Measurements from ENCODE around the gene ATG13. TPM values are rescaled to one million over a fixed set of nuclear protein-coding genes. Genes with fewer than 3 reads are reported as not detected.
"Not testable (repeated sequence)": the region's sequence is repeated elsewhere in the genome, so short reads cannot be mapped to it uniquely, and the experiment has no call there.

ATG13 gene
- polyA plus RNA-seq, 6 donors from 2014 or later: 43.3 to 70.8 (median 56.3) TPM

DNA sequence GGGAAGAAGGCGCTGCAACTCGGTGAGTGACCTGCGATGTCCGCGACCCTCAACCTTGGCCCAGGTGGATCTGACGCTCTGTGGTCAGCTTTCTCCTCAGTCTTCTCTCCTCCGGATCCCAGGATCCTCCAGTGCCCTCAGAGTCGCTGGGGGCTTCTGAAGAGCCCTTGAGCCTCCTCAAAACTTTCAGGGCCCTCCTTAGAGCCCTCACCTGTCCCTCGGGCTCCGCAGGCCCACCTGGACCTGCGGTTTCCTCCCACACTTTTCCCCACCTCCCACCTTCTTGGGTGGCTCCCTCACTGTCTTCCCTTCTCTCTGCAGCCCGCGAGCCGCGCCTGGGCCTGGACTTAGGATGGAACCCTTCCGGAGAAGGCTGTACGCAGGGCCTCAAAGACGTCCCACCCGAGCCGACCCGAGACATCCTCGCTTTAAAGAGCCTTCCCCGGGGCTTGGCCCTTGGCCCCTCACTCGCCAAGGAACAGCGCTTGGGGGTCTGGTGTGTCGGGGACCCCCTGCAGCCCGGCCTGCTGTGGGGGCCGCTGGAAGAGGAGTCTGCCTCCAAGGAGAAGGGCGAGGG, 83.8 kb downstream of the ATG13 start:
- no peaks in the 10 kb centered on the region for H3K9me3 Mint-ChIP-seq
- no peak for ATAC-seq (ENCODE audit: low read depth in 2 of 2)
- peaks cover 37 to 63% (median 48%) of the 10 kb centered on the region in 3 donors for H3K4me1 Mint-ChIP-seq
- peak overlapping the region; percentile 97 to 100 (median 98) for H3K4me3 Mint-ChIP-seq
- H3K36me3 Mint-ChIP-seq: peaks cover 0 to 5% of the 10 kb centered on the region in 2 donors
- peak overlapping the region; percentile 89 to 98 (median 96) for H3K27ac Mint-ChIP-seq
- H3K27me3 Mint-ChIP-seq: no peaks in the 10 kb centered on the region
- no peak for DNase-seq

DNA sequence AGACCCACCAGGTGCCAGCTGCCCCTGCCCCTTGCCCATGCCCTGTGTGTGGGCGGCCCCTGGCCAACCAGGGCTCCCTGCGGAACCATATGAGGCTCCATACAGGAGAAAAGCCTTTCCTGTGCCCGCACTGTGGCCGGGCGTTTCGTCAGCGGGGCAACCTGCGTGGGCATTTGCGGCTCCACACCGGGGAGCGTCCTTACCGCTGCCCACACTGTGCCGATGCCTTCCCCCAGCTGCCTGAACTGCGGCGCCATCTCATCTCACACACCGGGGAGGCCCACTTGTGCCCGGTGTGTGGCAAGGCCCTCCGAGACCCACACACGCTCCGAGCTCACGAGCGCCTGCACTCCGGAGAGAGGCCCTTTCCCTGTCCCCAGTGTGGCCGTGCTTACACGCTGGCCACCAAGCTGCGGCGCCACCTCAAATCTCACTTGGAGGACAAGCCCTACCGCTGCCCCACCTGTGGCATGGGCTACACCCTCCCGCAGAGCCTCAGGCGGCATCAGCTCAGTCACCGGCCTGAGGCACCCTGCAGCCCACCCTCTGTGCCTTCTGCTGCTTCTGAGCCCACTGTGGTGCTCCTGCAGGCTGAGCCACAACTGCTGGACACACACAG, 87.8 kb downstream of the ATG13 start:
- H3K27me3 Mint-ChIP-seq: no peaks in the 10 kb centered on the region
- DNase-seq (no peak), ATAC-seq (ENCODE audit: low read depth in 2 of 2) (no peak)
- H3K9me3 Mint-ChIP-seq: no peaks in the 10 kb centered on the region
- no peak overlapping the region for H3K27ac Mint-ChIP-seq
- peak overlapping the region in 1 of 8 donors; percentile 24 for H3K4me3 Mint-ChIP-seq
- H3K36me3 Mint-ChIP-seq: peaks cover 5% of the 10 kb centered on the region in 2 donors
- peaks cover 29 to 36% (median 32%) of the 10 kb centered on the region in 3 donors for H3K4me1 Mint-ChIP-seq

DNA sequence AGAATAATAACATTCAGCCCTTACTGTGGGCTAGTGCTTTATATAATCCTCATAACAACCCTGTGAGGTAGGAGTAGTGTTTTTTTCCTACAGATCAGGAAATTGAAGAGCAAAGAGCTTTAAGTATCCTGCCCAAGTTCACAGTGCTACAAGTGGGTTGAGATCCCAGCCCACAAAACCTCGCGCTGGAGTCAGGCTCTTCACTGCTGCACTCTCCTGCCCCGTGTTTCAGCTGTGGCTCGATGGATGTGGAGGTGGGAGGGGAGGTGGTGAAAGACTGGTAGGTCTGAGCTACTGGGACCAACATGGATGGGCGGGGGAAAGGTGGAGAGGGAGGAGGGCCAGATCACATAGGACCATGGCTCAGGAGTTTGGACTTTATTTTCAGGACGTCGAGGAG, 89.5 kb downstream of the ATG13 start:
- Mint-ChIP-seq H3K4me3 (no peak overlapping the region), H3K4me1 (peaks cover 15 to 23% (median 18%) of the 10 kb centered on the region in 3 donors), H3K36me3 (peaks cover 5% of the 10 kb centered on the region in 2 donors), H3K27me3 (no peaks in the 10 kb centered on the region), H3K27ac (no peak overlapping the region), H3K9me3 (no peaks in the 10 kb centered on the region)
- DNase-seq: no peak
- no peak for ATAC-seq (ENCODE audit: low read depth in 2 of 2)

DNA sequence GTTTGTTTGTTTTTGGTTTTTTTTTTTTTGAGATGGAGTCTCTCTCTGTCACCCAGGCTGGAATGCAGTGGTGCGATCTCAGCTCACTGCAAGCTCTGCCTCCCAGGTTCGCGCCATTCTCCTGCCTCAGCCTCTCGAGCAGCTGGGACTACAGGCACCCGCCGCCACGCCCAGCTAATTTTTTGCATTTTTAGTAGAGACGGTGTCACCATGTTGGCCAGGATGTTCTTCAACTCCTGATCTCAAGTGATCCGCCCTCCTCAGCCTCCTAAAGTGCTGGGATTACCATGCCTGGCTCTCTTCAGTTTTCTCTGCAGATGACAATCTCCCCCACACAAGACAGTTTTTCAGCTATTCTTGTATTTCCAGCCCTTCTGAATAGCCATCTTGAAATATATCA, 92.0 kb downstream of the ATG13 start:
- not testable (repeated sequence) for H3K27me3 Mint-ChIP-seq
- H3K27ac Mint-ChIP-seq: peak overlapping the region in 2 of 6 donors; percentile 55 to 66

DNA sequence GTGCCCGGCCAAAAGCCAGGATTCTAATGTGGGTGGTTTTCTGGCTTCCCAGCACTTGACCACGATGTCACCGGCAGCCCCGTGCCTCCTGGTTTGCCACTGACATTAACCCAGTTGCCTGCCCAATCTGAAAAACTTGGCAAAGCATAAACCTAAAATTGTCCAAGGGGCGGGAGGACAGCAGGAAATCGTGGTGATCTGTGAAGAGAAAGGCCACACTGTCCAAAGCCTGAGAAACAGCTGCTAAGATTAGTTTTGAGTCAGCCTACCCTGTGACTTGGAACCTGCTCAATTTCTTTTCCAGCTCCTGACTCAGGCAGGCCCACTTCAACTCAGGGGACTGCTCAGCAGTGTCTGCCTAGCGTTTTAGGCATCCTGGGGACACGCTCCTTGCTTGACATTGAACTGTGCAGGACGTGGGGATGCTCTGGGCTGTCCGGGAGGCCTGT, 93.5 kb downstream of the ATG13 start:
- ATAC-seq (ENCODE audit: low read depth in 2 of 2): no peak
- no peak for DNase-seq
- Mint-ChIP-seq H3K4me3 (no peak overlapping the region), H3K36me3 (peaks cover 0 to 5% of the 10 kb centered on the region in 2 donors), H3K27ac (no peak overlapping the region), H3K9me3 (no peaks in the 10 kb centered on the region), H3K4me1 (peaks cover 0 to 11% (median 3%) of the 10 kb centered on the region in 3 donors), H3K27me3 (no peaks in the 10 kb centered on the region)

More for the DNA sequence above, 92.0 kb downstream of the ATG13 start:
- H3K4me3 Mint-ChIP-seq; H3K9me3 Mint-ChIP-seq; ATAC-seq (ENCODE audit: low read depth in 2 of 2); H3K36me3 Mint-ChIP-seq; DNase-seq: not testable (repeated sequence)
- H3K4me1 Mint-ChIP-seq: peaks cover 0 to 11% (median 3%) of the 10 kb centered on the region in 3 donors

DNA sequence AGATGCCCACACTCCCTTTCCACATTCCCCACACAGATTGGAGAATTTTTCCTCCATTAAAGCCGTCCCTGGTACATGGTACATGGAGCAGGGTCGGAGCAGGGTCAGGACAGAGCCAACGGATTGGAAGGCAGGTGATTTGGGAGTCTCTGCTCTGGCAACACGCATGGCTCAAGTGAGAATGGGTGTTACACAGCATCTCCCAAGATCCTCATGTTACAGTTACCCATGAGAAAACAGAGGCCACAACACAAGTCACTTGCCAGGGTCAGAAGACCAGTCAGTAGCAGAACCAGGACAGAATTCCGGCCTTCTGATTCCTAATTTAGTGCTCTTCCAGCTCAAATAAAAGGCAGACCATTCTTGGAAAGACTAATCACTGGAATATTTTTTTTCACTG, 94.0 kb downstream of the ATG13 start:
- H3K9me3 Mint-ChIP-seq: no peaks in the 10 kb centered on the region
- no peak overlapping the region for H3K4me3 Mint-ChIP-seq
- DNase-seq (no peak), ATAC-seq (ENCODE audit: low read depth in 2 of 2) (no peak)
- no peak overlapping the region for H3K27ac Mint-ChIP-seq
- peaks cover 0 to 5% of the 10 kb centered on the region in 2 donors for H3K36me3 Mint-ChIP-seq
- peaks cover 0 to 11% (median 3%) of the 10 kb centered on the region in 3 donors for H3K4me1 Mint-ChIP-seq
- H3K27me3 Mint-ChIP-seq: no peaks in the 10 kb centered on the region

DNA sequence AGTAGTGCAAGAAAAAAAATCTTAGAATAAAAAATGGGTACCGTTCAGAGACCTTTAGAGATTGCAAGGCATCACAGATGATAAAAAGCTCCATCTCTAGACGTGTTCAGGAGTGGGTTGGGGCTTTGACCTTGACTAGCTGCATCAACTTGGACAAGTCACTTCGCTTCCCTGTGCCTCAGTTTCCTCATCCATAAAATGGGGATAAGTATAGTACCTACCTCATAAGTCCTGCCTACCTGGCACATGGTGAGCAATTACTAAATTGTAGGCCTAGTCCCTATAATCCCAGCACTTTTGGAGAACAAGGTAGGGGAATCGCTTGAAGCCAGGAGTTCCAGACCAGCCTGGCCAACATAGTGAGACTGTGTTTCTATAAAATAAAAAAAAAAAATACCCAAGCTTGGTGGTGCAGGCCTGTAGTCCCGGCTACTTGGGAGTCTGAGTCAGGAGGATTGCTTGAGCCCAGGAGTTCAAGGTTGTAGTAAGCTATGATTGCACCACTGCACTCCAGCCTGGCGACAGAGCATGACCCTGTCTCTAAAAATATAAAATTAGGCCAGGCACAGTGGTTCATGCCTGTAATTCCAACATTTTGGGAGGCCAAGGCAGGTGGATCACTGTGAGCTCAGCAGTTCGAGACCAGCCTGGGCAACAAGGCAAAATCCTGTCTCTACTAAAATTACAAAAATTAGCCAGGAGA, 95.7 kb downstream of the ATG13 start:
- no peaks in the 10 kb centered on the region for H3K27me3 Mint-ChIP-seq
- no peak for ATAC-seq (ENCODE audit: low read depth in 2 of 2)

DNA sequence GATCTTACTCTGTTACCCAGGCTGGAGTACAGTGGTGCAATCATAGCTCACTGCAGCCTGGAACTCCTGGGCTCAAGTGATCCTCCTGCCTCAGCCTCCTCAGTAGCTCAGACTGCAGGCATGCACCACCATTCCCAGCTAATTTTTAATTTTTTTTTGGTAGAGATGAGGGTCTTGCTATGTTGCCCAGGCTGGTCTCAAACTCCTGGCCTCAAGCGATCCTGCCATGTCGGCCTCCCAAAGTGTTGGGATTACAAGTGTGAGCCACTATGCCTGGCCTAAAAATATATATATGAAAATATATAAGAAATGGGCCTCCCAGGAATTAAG, 100.4 kb downstream of the ATG13 start:
- peak overlapping the region in 1 of 6 donors; percentile 69 for H3K27ac Mint-ChIP-seq
- H3K36me3 Mint-ChIP-seq; H3K4me1 Mint-ChIP-seq; H3K9me3 Mint-ChIP-seq; H3K27me3 Mint-ChIP-seq; H3K4me3 Mint-ChIP-seq; ATAC-seq (ENCODE audit: low read depth in 2 of 2); DNase-seq: not testable (repeated sequence)

More for the DNA sequence above, 95.7 kb downstream of the ATG13 start:
- no peak overlapping the region for H3K4me3 Mint-ChIP-seq
- H3K4me1 Mint-ChIP-seq: no peaks in the 10 kb centered on the region
- DNase-seq: no peak
- H3K9me3 Mint-ChIP-seq: no peaks in the 10 kb centered on the region
- no peak overlapping the region for H3K27ac Mint-ChIP-seq
- H3K36me3 Mint-ChIP-seq: no peaks in the 10 kb centered on the region

DNA sequence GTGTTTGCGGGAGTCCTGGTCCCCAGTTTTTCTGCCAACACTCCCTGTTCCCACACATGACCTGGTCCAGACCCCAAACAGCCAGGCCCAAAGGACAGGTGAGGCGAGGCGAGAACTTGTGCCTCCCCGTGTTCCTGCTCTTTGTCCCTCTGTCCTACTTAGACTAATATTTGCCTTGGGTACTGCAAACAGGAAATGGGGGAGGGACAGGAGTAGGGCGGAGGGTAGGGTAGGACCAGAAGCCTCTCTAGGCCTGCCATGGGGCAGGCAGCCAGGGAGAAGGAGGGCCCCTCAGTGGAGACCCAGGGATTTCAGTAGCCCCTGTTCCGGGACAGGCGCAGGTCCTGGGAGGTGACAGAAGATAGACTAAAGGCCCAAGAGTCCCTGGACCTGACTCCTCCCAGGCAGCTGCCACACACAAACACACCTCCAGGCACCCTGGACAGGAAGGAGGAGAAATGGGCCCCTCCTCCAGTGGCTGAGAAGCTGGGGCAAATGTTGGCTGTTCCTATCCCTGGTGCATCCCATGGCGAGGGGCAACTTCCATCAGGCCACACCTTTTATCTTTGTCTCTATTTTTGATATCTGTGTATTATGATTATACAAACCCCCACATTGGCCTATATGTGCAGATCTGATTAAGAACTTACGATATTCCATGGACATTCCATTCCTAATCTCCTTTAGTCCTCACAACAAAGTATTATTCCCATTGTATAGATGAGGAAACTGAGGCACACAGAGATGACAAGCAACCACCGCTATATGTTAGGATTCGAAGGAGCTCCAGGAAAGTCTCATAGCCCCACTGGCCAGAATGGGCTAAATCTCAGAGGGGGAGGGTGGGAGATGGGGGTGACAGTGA, 101.0 kb downstream of the ATG13 start:
- peak overlapping the region in 1 of 6 donors; percentile 34 for H3K27ac Mint-ChIP-seq
- H3K4me3 Mint-ChIP-seq: no peak overlapping the region
- DNase-seq: no peak
- H3K9me3 Mint-ChIP-seq: peaks cover 0 to 4% (median 0%) of the 10 kb centered on the region in 7 donors
- no peaks in the 10 kb centered on the region for H3K4me1 Mint-ChIP-seq
- no peaks in the 10 kb centered on the region for H3K36me3 Mint-ChIP-seq
- no peak for ATAC-seq (ENCODE audit: low read depth in 2 of 2)
- H3K27me3 Mint-ChIP-seq: no peaks in the 10 kb centered on the region

DNA sequence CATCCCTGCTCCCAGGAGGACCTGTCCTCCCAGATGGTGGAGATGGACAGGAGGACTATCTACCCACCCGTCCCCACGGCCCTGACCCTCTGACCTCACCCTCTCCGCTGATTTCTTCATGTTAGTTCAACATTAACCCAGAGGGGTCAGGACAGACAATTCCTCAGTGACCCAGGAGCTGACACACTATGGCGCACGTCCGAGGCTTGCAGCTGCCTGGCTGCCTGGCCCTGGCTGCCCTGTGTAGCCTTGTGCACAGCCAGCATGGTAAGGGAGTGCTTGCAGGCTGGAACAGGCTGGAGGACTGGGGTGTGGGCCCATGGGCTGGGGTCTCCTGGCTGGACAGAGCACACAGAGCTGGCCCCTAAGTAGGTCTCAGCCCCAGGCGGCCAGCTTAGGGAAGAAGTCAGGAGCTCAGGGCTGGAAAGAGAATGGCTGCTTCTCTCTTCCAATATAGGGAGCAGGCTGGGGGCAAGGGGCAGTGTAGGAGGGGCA, 101.7 kb downstream of the ATG13 start, which contains the start of gene F2:
TSS of gene F2 (plus strand) at position 166 of the 495 bp plus-strand sequence. CDS start at position 189, 23 bp downstream.
- no peaks in the 10 kb centered on the region for H3K36me3 Mint-ChIP-seq
- H3K4me3 Mint-ChIP-seq: no peak within 1 kb of the TSS
- peak within 1 kb of the TSS in 1 of 6 donors; percentile 34 for H3K27ac Mint-ChIP-seq
- H3K27me3 Mint-ChIP-seq: no peaks in the 10 kb centered on the region
- H3K4me1 Mint-ChIP-seq: no peaks in the 10 kb centered on the region
- no peak for ATAC-seq (ENCODE audit: low read depth in 2 of 2)
- no peak for DNase-seq
- H3K9me3 Mint-ChIP-seq: peaks cover 0 to 4% (median 0%) of the 10 kb centered on the region in 7 donors

DNA sequence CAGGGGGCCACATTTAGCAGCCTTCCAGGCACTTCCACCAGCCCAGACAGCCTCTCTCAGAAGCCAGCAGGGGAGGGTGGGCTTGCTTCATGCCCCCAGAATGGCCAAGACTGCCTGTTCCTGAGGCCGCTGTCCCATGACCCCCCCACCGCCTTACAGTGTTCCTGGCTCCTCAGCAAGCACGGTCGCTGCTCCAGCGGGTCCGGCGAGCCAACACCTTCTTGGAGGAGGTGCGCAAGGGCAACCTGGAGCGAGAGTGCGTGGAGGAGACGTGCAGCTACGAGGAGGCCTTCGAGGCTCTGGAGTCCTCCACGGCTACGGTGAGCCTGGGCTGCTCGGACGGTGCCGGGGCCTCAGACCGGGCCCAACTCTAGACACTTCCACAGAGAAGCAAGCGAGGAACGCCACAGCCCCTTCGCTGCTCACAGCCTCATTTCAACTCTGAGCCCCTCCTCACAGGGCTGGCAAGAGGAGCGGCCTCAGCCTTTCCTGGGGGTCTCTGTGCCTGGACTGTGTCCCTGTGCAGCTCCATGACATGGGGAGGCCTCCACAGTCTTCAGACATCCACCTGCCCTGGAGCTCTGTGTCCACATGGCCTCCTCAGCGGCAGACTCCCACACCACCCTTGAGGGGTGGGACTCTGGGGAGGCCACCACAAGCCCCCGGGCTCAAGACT, 102.3 kb downstream of the ATG13 start:
- peaks cover 0 to 4% (median 0%) of the 10 kb centered on the region in 7 donors for H3K9me3 Mint-ChIP-seq
- no peaks in the 10 kb centered on the region for H3K4me1 Mint-ChIP-seq
- ATAC-seq (ENCODE audit: low read depth in 2 of 2): no peak
- no peak for DNase-seq
- H3K36me3 Mint-ChIP-seq: no peaks in the 10 kb centered on the region
- no peaks in the 10 kb centered on the region for H3K27me3 Mint-ChIP-seq
- no peak overlapping the region for H3K4me3 Mint-ChIP-seq
- H3K27ac Mint-ChIP-seq: no peak overlapping the region

DNA sequence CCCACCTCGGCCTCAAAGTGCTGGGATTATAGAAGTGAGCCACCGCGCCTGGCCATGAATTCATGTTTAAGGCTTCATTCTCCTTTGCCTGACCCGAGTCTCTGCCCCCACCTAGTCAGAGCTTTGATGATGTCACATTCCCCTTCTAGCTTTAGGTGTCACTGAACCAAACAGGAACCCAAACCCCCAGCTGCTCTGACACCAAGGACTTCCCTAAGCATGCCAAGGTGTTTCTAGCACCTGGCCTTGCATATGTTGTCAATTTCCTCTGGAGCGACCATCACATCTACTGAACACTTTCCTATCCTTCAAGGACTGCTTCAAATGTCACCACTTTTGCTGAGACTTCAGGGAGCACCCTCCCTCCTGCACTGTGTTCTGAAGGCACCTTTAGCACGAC, 103.9 kb downstream of the ATG13 start:
- Mint-ChIP-seq H3K36me3 (no peaks in the 10 kb centered on the region), H3K27me3 (no peaks in the 10 kb centered on the region), H3K4me1 (no peaks in the 10 kb centered on the region), H3K9me3 (peaks cover 0 to 4% (median 0%) of the 10 kb centered on the region in 7 donors), H3K4me3 (no peak overlapping the region), H3K27ac (peak overlapping the region in 1 of 6 donors; percentile 11)
- ATAC-seq (ENCODE audit: low read depth in 2 of 2) (no peak), DNase-seq (no peak)

Data from naive B cell (primary cell).